Hepatocyte (in vitro differentiated cells): Measurements from ENCODE around the gene RER1.

ENCODE experiments used
- CTCF ChIP-seq: fragments of 200-600 bp; sonication (generic); IDR thresholded peaks from 2 replicates; pipeline ENCODE4 v1.5.1; 2016; ENCODE audit warnings: antibody characterized with exemption, mild to moderate bottlenecking; ENCODE audit not compliant: poor library complexity
- EZH2 ChIP-seq: fragments of 200-600 bp; sonication (generic); IDR thresholded peaks from 2 replicates; pipeline ENCODE4 v1.6.1; 2016; ENCODE audit warnings: antibody characterized with exemption, mild to moderate bottlenecking, borderline replicate concordance

GRCh38 chr1:2352897-2353550 is 38.6 kb upstream of the RER1 start:
- TF ChIP-seq CTCF (no peak), EZH2 (no peak)
